Parathyroid adenoma (tissue), 2 donors: ENCODE measurements around the gene CHST11.

Experiments
- H2AFZ ChIP-seq: fragments of 300-600 bp; sonication (generic); one replicate; pipeline ENCODE4 v1.7.0; 2017; ENCODE audit warnings: antibody characterized with exemption, mild to moderate bottlenecking
- H3K27ac ChIP-seq: fragments of 300-600 bp; sonication (generic); one replicate; pipeline ENCODE4 v1.7.0; 2017
- H3K27me3 ChIP-seq: fragments of 300-600 bp; sonication (generic); one replicate; pipeline ENCODE4 v1.7.0; 2017; ENCODE audit warnings: low read length; ENCODE audit not compliant: control insufficient read depth, insufficient read depth
- H3K36me3 ChIP-seq: fragments of 300-600 bp; sonication (generic); one replicate; pipeline ENCODE4 v1.7.0; 2017; ENCODE audit warnings: low read length; ENCODE audit not compliant: control insufficient read depth, insufficient read depth
- H3K4me1 ChIP-seq: fragments of 300-600 bp; sonication (generic); one replicate; pipeline ENCODE4 v1.7.0; 2017; ENCODE audit warnings: control low read depth
- H3K4me2 ChIP-seq: fragments of 300-600 bp; sonication (generic); one replicate; pipeline ENCODE4 v1.7.0; 2017; ENCODE audit warnings: low read length
- H3K4me3 ChIP-seq: fragments of 300-600 bp; sonication (generic); one replicate; pipeline ENCODE4 v1.7.0; 2017; ENCODE audit warnings: low read depth, low read length
- H3K79me2 ChIP-seq: fragments of 300-600 bp; sonication (generic); one replicate; pipeline ENCODE4 v1.7.0; 2017; ENCODE audit warnings: control low read depth
- H3K9ac ChIP-seq: fragments of 300-600 bp; sonication (generic); one replicate; pipeline ENCODE4 v1.7.0; 2017; ENCODE audit warnings: mild to moderate bottlenecking
- H3K9me3 ChIP-seq: fragments of 300-600 bp; sonication (generic); one replicate; pipeline ENCODE4 v1.7.0; 2017; ENCODE audit warnings: low read length; ENCODE audit not compliant: control insufficient read depth
- TF ChIP-seq, protein P1 (sequence below): fragments of 300-600 bp; sonication (generic); IDR thresholded peaks from one replicate; pipeline ENCODE4 v1.7.0; 2017; ENCODE audit warnings: antibody characterized with exemption, mild to moderate bottlenecking
- donor health status: primary hyperparathyroidism.

The CHST11 gene

DNA sequence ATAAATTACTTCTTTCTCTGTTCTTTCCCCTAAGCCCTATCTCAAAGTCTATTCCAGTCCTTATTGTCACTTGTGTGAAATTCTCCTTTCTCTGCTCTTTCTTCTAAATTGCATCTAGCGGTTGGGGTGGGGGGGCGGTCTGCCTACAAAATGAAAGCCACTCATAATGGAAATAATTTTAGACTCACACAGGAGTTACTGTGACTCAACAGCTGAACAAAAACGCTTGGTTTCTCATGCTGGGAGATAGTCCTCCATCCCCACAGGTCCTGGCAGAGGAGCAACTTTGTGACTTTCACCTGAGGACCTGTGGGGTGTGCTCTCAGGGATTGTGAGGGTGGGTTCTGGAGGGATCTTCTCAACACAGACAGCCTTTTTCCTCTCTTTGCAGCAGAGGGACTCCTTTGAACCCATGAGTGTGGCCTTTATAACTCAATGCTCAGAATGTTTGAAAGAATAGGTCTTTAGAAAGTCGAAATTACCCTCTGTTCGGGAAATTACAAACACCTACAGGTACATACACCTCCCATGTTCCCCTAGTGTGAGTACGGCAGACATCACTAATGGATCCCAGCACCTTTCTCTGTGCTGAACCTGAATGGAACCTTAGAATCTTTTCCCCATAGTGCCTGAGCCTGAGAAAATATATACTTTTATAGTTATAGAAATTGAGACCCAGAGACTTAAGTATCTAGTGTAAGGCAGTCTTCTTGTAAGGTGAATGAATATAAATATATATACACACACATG is 109.7 kb downstream of the CHST11 start:
- no peaks in the 10 kb centered on the region for H3K27me3 ChIP-seq
- no peak overlapping the region for H3K27ac ChIP-seq
- TF ChIP-seq, protein P1, sequence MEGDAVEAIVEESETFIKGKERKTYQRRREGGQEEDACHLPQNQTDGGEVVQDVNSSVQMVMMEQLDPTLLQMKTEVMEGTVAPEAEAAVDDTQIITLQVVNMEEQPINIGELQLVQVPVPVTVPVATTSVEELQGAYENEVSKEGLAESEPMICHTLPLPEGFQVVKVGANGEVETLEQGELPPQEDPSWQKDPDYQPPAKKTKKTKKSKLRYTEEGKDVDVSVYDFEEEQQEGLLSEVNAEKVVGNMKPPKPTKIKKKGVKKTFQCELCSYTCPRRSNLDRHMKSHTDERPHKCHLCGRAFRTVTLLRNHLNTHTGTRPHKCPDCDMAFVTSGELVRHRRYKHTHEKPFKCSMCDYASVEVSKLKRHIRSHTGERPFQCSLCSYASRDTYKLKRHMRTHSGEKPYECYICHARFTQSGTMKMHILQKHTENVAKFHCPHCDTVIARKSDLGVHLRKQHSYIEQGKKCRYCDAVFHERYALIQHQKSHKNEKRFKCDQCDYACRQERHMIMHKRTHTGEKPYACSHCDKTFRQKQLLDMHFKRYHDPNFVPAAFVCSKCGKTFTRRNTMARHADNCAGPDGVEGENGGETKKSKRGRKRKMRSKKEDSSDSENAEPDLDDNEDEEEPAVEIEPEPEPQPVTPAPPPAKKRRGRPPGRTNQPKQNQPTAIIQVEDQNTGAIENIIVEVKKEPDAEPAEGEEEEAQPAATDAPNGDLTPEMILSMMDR: no peak
- H2AFZ ChIP-seq: no peak overlapping the region
- no peaks in the 10 kb centered on the region for H3K9me3 ChIP-seq
- H3K4me2 ChIP-seq: no peak overlapping the region
- H3K79me2 ChIP-seq: no peaks in the 10 kb centered on the region
- H3K36me3 ChIP-seq: no peaks in the 10 kb centered on the region
- H3K9ac ChIP-seq: no peak overlapping the region
- peaks cover 5% of the 10 kb centered on the region for H3K4me1 ChIP-seq
- no peak overlapping the region for H3K4me3 ChIP-seq

DNA sequence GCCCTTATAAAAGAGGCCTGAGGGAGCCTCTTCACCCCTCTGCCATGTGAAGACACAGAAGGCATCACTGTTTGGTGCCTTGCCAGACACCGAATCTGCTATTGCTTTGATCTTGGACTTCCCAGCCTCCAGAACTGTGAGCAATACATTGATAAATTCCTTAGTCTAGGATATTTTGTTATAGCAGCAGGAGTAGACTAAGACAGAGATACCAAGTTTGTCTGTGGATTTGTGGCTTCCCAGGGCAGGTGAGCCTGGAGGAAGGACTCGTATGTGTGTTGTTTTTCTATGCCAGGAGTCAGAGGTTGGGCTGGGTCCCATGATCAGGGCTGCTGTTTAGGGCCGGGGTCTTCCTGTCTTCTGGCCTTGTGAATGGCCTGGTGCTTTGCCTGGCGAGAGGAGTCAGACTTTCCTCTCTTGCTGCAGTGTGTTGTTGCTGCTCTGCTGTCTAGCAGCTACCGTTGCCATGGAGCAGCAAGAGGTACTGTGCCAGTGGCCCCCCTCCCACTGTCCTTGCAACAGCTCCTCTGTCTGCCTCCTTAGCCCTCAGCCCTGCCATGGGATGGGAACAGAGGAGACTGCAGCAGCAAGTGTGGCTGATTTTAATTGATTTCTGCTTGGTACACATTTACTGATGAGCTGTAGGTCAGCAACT is 111.2 kb downstream of the CHST11 start:
- H3K79me2 ChIP-seq: no peaks in the 10 kb centered on the region
- no peaks in the 10 kb centered on the region for H3K27me3 ChIP-seq
- no peak overlapping the region for H3K9ac ChIP-seq
- H3K4me2 ChIP-seq: no peak overlapping the region
- no peaks in the 10 kb centered on the region for H3K36me3 ChIP-seq
- H3K27ac ChIP-seq: no peak overlapping the region
- no peak overlapping the region for H3K4me3 ChIP-seq
- no peak overlapping the region for H2AFZ ChIP-seq
- H3K4me1 ChIP-seq: peaks cover 5% of the 10 kb centered on the region
- TF ChIP-seq, protein P1: no peak
- H3K9me3 ChIP-seq: no peaks in the 10 kb centered on the region

DNA sequence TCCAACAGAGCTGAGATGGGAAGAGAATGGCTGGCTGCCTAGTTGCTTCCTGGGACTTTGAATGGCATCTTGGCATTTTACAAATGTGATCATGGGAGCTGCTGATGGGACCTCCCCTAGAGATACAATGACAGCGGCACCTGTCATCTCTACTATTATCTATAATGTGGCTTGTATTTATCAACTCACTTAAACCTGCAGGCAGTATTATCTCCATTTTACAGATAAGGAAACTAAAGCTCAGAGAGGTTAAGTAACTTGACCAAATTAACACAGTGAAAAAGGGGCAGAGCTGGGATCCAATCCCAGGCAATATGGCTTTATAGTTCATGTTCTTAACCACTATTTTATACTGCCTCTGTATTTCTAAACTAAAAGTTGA is 111.7 kb downstream of the CHST11 start:
- Histone ChIP-seq H3K4me3 (no peak overlapping the region), H3K79me2 (no peaks in the 10 kb centered on the region), H3K4me2 (no peak overlapping the region), H2AFZ (no peak overlapping the region), H3K9ac (no peak overlapping the region), H3K4me1 (peaks cover 2% of the 10 kb centered on the region), H3K27ac (no peak overlapping the region), H3K36me3 (no peaks in the 10 kb centered on the region), H3K27me3 (no peaks in the 10 kb centered on the region), H3K9me3 (no peaks in the 10 kb centered on the region)
- TF ChIP-seq, protein P1: no peak

DNA sequence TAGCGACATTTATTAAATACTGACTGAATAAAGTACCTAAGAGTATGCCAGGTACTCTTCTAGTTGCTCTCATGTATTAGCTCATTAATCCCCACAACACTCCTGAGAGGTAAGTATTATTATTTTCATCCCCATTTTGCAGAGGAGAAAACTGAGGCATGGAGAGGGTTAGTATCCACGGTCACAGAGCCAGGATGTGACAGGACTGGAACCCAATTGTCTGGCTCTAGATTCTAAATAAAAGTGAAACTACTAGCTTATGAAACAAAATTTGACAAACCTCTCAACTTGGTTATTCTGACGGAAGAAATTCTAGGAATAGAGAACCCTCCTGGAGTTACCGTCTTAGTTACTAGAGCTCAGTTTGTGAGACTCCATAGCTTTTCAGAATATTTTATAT is 112.2 kb downstream of the CHST11 start:
- Histone ChIP-seq H3K27ac (no peak overlapping the region), H3K4me1 (no peaks in the 10 kb centered on the region), H3K27me3 (no peaks in the 10 kb centered on the region), H3K4me2 (no peak overlapping the region), H3K36me3 (no peaks in the 10 kb centered on the region), H3K79me2 (no peaks in the 10 kb centered on the region), H2AFZ (no peak overlapping the region), H3K4me3 (no peak overlapping the region), H3K9me3 (no peaks in the 10 kb centered on the region), H3K9ac (no peak overlapping the region)
- TF ChIP-seq, protein P1: no peak
